Stimulated activated CD4-positive, alpha-beta T cell treated with anti-CD3 and anti-CD28 coated beads, Interleukin-2, amount 100 ng/mL, for 24 hours (primary cell): ENCODE measurements around the gene TTC21A.
"Not testable (repeated sequence)": the region's sequence is repeated elsewhere in the genome, so short reads cannot be mapped to it uniquely, and the experiment has no call there.

ENCODE experiments used
- DNase-seq, 2 donors: peaks; one replicate each; pipeline ENCODE4 v3.0.0-alpha.2; 2020

TTC21A gene

DNA sequence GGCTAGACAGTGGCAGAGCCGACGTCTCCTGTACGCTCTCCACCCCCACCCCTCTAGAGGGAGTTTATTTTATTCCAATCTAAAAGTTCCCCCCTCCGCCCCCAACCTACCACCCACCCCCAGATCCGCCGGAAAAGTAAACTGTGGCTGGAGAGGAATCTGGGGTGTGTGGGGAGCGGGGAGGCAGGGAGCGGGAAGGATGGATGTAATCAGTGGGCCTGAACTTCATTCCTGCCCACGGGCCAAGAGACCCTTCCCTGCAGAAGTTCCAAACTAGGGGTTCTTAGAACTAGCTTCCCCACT lies 46.4 kb downstream of the TTC21A start:
- no peak for DNase-seq

DNA sequence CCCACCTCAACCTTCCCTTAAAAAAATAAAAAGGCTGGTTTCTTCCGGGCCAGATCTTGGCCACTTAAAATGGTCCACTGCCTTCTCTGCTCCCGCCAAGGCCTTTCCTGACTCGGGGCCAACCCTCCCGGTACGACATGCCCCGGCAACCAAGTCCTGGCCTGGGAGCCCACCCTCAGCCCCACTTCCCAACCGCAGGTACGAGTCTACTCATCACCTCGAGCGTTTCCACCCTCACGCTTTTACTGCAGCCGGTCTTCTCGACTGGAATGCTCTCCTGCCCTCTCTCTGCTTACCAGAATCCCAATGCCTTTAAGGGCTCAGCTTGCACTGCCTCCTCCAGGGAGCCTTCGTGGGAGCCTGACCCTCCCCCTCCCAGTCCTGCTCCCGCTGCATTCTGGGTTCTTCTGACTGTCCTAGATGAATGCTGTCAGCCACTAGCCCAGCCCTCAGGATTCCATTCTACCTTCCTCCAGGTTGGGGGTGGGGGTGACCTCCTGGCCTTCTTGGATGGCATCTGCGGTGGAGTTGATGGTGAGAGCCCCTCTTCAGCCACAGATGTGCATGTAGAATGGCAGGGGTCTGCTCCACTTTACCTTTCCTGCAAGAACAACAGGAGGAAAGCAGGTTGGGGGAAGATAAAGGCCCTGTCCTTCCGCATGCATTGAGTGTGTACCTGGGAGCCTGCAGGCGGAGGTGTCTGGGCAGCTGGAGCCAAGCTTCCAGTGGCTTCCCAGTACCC lies 47.0 kb downstream of the TTC21A start:
- DNase-seq: no peak

DNA sequence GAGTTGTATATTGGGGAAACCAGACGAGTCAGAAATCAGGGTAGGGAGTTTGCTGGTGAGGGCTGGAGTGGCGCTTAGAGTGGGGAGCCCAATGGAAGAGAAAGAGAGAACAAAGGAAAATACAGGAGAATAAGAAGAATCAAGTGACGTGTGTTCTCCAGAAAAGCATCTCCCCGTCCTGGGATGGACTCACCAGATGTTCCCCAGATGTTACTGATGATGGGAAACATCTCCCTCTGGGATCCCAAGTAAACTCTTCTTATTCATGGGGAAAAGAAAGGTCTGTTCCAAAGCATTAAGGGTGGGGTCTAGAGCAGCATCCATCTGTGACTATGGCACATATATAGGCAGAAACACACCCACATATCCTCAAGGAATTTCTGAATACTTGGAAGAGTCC lies 48.9 kb downstream of the TTC21A start:
- no peak for DNase-seq

DNA sequence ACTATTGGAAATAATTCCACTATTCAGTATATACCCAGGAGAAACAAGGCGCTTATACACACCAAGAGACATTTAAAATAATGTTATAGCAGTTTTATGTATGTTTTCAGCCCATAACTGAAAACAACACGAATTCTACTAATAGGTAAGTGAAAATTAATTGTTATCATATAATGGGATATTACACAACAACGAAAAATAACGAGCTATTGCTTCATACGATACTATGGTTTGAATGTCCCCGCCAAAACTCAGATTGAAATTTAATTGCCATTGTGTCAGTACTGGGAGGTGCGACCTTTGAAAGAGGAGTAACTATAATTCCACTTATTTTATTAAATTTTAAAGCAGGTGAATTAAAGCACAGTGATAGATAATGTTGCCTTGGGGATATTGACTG lies 49.9 kb downstream of the TTC21A start:
- no peak for DNase-seq

DNA sequence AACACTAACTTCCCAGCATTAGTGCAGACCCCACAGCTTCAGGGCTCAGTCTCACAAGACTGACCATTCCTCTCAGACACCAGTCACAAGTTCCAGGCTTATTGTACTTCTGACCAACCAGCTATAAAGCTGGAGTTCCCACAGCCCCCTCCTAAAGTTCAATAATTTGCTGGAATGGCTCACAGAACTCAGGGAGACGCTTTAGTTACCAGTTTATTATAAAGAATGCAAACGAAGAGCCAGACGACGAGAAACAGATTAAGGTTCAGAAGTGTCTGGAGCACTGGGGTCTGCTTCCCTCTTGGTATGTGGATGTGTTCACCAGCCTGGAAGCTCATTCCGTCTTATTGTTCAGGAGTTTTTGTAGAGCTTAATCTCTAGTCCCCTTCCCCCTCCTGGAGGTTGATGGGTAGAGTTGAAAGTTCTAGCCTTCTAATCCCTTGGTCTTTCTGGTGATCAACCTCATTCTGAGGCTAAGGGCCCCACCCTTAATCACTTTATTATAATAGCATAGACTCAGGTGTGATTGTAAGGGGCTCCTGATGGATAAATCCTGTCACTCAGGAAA lies 50.8 kb downstream of the TTC21A start:
- DNase-seq: no peak

DNA sequence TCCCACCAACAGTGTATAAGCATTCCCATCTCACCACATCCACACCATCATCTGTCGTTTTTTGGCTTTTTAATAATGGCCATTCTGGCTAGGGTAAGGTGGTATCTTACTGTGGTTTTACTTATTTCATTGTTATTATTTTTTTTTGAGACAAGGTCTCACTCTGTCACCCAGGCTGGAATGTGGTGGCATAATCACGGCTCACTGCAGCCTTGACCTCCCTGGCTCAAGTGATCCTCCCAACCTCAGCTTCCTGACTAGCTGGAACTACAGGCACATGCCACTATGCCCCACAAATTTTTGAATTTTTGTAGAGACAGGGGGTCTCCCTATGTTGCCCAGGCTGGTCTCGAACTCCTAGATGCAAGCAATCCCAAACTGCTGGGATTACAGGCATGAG lies 56.9 kb downstream of the TTC21A start:
- no peak for DNase-seq

DNA sequence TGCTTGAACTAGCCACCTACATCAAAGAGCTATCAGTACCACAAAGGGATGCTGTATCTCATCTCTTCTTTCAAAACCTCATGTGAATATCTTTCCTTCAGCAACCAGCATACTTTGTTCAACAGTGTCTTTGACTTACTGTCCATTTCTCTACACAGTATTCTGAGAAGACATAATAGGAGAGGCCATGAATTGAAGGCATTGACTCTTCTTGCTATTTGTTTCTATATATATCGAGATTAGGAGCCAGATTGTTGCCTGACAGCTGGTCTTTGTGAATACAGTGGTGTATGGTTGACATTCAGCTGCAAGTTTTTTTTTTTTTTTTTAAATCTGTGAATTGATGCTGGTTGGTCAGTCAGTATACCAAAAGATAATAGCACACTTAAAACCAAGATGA lies 58.0 kb downstream of the TTC21A start:
- DNase-seq: no peak

DNA sequence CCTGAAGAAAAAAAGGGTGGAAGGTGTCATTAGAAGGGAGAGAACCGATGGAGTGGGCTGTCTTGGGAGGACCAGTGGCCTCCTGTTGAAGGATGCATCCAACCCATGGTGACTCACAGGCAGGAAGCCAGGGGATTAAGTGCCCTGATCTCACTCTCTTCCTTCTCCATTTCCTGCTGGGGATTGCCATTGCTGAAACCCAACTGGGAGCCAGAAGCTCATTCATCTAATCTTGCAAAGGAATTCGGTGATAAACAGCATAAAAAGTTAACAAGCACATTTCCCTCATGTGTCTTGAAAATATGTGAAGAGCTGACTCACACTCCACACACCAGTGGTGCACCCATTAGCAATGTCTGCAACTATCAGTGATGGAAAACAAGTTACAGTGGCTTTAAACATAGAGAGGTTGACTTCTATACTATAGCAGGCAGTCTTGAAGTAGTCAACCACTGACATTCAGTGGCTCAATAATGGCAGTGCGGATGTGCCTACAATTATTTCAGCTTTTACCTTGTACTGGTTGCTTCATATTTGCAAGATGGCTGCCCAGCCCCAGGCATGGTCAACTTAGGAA lies 58.7 kb downstream of the TTC21A start:
- DNase-seq: no peak

DNA sequence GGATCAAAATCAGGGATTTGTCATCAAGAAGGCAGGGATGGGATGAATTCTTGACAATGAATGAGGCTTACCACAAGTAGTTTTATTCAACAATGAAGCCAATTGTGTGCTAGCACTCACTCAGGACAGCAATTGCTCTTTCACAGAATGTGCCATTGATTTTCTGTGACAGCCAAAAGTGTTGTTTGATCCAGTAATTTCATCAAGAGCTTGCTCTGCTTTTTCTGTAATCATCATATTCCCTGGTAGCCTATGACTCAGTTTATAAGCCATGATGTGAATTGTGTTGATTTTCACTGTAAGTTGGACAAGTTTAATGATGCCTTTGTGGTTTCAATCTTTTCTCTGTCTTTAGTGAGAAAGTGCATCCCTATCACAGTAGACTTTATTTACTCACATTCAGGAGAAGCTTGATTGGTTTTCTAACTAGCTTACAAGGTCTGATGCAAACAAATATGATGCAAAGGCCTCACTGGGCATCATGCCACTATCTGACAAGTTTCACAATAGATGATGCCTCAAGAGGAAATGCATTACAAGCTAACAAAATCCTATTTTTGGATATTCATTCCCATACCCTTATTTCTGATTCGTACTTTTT lies 59.6 kb downstream of the TTC21A start:
- DNase-seq: no peak

DNA sequence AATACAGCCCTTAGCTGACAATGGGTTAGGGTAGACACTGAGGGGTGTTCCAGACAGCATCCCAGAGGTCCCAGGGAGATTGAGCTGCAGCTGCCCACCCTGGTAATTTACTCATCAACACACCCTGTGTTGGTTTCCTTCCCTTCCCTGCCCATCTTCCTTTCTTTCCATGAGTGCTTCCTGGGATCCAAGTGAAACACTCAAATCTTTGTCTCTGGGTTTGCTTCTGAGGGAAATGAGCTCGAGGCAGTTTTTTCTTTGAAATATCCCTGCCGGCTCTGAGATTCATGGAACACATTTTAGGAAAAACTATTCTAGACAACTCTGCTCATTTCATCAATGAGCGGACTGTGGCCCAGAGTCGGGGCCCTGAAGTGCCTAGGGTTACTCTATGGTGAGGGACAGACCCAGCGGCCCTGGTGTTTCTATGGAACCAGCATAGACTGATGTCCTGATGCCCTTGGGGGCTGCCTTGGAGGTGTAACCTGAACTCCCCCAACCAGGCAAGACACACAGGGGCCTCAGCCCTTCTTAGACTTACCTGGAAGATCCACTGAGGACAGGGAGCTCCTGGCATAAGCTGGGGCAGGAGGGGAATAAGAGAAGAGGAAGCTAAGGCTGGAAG lies 60.8 kb downstream of the TTC21A start:
- no peak for DNase-seq

DNA sequence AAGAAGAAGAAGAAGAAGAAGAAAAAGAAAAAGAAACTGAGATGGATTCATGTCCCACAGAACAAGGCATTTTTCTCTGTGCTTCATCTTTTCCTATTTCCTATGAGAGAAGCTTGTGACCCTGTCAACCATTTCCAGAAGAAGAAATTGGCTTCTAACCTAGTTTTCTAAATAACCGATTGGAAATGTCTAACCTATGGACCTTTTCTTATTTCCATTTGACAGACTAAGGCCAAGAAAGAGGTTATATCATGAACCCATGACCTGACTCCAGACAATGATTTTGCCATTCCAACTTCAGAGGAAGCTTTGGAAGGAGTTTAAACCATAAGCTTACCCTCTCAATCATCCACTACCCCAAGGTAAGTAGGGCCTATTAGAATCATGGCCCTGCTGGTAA lies 62.2 kb downstream of the TTC21A start:
- no peak for DNase-seq

DNA sequence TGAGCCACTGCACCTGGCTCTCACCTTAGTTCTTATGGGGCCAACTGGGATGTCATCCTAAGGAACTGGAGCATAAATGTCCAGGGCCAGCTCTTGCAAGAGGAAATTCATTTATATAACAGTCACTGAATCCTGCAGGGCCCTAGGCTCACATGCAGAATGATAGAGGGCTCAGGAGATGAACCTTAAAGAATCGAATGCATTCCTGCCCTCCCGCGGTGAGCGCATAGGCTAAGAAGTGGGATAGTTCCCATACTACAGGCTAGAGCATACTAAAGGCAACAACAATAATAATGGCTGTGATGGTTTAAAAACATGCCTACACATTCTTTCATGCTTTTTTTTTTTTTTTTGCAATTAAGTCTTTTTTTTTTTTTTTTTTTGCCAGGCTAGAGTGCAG lies 63.0 kb downstream of the TTC21A start:
- DNase-seq: no peak

DNA sequence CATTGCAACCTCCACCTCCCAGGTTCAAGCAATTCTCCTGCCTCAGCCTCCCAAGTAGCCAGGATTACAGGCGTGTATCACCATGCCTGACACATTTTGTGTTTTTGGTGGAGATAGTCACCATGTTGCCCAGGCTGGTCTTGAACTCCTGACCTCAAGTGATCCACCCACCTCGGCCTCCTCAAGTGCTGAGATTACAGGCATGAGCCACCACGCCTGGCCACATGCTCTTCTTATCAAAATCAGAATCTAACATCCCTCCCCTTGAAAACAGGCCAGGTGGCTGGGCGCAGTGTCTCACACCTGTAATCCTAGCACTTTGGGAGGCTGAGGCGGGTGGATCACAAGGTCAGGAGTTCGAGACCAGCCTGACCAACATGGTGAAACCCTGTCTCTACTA lies 63.4 kb downstream of the TTC21A start:
- not testable (repeated sequence) for DNase-seq

DNA sequence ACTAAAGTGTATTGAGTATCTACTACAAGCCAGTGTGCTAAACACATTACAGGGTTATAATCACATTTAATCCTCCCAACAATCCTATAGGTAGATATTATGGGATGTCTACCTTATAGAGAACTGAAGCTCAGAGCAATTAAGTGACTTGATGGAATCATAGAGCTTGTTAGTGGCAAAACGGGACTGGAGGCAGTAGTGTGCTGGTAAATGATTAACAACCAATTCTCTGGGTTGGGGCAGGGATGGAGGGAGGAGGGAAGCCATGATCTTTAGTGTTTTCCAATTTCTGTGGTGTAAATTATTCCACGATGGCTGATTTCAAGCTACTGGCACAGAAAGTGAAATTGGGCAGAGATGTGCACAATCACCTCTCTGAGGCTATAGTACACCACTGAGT lies 64.4 kb downstream of the TTC21A start:
- DNase-seq: no peak

DNA sequence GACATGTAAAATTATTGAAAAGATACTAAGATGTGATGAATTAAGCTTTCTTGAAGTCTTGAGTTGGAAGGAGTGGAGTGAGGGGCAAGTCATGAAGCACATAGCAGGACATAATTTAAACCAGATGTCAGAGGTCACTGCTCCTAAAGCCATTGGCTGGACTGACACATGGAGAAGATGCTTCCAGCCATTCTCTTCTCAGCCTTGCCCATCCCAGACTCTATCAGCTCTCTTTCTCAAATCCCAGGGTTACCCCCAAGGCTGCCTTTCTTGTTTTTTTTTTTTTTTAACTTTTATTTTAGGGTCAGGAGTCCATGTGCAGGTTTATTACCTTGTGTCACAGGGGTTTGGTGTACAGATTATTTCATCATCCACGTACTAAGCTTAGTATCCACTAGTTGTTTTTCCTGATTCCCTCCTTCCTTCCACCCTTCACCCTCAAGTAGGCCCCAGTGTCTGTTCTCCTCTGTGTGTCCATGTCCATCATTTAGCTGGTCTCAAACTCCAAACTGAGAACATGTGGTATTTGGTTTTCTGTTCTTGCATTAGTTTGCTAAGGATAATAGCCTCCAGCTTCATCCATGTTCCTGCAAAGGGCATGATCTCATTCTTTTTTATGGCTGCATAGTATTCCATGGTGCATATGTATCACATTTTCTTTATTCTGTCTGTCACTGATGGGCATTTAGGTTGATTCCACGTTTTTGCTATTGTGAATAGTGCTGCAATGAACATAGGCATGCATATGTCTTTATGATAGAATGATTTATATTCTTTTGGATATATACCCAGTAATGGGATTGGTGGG lies 66.0 kb downstream of the TTC21A start:
- DNase-seq: no peak

DNA sequence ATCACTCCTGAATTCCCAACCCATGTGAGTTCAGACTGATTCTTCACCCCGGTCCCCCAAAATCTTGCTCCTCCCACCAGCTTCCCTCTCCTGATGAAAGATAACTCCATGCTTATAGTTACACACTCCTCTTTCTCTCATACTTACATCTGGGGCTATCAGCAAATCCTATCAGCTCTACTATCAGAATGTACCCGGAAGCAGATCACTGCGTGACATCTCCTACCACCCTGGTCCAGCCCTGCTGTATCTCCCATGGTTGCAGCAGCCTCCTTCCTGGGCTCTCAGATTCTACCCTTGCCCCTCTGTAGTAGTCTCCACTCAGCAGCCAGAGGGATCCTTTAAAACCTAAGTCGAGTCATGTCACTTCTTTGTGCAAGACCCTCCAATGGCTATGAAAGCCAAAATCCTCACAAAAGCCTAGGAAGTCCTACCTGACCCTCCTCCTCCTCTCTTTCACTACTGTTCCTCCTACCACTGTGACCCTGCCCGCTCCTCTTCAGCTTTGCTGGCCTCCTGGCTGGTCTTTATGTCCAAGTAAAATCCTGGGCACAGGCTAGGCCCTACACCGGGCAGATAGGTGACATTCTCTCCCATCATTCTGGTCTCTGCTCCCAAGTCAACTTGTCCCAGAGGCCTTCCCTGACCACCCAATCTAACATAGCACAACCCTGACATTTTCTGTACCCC lies 68.7 kb downstream of the TTC21A start:
- DNase-seq: no peak

DNA sequence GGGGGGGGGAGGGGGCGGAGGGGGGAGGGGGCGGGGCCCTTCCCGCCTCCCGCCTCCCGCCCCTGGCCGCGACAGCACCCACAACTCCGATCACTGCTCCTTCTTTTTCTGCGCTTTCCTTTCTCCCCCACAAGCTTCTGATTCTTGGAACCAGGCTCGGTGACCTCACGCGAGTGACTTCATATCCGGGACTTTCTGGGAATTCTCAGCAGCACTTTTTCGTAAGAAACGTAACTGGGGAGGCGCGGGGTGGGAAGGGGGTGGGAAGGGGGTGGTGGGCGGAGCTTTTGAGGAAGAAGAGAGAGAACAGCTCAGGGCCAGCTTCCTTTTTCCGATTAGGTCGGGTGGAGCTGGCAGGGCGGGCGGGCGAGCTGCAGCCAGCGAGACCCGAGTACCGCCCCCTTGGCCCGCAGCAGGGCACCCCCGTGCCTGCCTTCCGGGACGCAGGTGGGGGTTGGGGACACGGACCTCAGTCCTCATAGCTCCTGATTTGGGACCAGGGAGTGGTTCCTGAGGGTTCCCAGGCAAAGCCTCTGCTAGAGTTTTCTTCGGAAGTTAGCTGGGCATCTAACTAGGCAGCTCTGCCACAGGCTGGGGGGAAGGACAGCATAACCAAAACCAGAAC lies 70.3 kb downstream of the TTC21A start:
- DNase-seq: peak; percentile 65 to 82

DNA sequence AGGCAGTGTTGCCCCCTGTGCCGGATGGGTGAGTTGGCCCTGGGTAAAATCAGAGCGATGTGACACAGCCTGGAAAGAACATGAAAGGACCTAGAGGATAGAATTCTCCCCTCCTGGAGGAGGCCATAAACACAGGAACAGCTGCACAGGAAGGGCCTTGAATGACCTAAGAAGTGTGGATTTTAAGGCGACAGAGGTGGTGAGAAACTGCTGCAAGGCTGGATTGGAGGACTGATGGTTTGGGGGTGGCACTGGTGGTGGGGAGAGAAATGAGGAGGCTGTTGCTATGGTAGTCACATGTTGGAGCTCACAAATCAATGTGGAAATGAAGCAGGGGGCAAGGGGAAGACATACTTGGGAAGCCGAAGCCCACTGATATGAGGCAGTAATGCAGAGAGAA lies 71.1 kb downstream of the TTC21A start:
- DNase-seq: no peak

DNA sequence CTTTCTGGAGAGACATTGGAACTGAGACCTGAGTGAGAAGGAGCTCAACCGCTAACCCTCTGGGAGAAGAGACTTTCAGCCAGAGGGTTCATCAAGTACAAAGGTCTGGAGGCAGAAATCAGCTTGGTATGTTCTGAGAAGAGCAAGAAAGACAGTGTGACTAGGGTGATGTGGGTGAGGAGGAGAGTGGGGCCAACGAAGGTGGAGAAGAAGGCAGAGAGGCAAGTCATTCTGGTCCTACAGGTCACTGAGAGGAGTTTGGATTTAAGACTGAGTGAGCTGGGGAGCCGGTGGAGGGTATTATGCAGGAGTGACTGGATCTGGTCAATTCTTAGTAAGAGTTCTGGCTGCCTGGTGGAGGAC lies 72.7 kb downstream of the TTC21A start:
- no peak for DNase-seq

DNA sequence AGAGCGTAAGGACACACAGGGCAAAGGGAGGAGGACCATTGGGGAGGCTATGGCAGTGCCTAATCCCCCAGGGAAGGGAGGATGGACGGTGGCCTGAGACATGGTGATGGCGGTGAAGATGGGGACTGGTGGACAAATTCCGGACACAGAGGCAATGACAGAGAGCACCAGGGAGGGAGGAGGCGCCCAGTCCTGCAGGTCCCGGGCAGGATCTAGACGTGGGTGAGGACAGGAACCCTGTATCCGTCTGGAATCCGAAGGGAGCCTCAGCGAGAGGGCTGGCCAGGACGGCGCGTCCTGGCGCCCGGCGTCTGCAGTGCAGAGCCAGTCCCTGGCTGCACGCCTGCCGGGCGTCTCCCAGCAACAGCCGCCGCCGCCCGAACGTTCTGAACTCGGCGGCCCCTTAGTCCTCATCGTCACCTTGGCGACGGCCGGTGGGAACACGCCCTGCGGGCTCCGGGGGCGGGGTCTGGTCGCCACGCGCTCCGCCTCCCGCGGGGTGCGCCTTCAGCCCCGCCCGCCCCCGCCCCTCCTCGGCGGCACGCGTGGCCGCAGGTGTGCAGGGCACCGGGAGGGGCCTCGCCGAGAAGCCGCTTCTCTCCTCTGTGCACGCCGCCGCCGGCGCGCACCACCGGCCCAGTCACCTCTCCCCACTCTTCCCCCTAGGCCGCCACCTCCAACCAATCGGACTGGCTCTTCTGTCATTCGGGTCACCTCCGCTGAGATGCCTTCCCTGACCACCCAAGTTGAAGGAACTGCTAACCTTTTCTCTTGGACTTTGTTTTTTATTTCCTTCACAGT lies 73.3 kb downstream of the TTC21A start:
- peak; percentile 85 to 90 for DNase-seq
